WI38 (cell line): ENCODE data around the gene ERO1B.

Source experiments
- H3K4me3 ChIP-seq: 2 replicates; pipeline ENCODE4 v1.5.1; 2011; ENCODE audit warnings: low read depth, mild to moderate bottlenecking, control low read depth, low read length
- TF ChIP-seq, protein P1 (sequence below): IDR thresholded peaks from 2 replicates; pipeline ENCODE4 v1.5.1; 2012; ENCODE audit warnings: low read depth, mild to moderate bottlenecking, control low read depth, low read length

The ERO1B gene

DNA sequence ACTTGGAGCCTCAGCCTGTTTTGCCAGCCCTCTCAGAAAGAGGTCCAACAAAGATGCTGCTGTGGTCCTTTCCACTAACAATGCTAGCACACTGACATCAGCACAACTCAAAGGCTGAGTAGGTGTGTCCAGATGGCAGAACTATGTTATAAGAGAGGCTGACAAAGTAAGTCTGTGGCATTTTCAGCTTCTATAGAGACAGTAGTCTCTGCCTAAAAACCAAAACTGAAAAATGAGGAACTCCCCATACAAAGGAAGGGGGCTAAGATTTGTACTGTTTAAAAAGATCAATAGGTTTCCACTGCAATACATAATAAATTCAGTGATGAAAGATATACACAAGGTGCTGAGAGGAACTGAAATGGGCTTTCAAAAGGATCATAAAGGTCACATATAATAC is 12.3 kb downstream of the ERO1B start:
- no peak overlapping the region for H3K4me3 ChIP-seq

DNA sequence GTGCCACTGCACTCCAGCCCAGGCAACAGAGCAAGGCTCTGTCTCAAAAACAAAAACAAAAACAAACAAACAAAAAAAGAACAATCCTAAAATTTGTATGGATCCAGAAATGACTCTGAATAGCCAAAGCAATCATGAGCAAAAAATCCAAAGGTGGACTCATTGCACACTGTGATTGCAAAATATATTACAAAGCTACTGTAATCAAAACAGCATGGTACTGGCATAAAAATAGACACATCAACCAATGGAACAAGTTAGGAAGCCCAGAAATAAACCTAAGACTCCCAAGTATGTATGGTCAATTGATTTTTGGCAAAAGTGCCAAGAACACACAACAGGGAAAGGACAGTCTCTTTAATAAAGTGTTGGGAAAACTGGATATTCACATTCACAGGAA is 19.9 kb downstream of the ERO1B start:
- H3K4me3 ChIP-seq = no peak overlapping the region
- TF ChIP-seq, protein P1, sequence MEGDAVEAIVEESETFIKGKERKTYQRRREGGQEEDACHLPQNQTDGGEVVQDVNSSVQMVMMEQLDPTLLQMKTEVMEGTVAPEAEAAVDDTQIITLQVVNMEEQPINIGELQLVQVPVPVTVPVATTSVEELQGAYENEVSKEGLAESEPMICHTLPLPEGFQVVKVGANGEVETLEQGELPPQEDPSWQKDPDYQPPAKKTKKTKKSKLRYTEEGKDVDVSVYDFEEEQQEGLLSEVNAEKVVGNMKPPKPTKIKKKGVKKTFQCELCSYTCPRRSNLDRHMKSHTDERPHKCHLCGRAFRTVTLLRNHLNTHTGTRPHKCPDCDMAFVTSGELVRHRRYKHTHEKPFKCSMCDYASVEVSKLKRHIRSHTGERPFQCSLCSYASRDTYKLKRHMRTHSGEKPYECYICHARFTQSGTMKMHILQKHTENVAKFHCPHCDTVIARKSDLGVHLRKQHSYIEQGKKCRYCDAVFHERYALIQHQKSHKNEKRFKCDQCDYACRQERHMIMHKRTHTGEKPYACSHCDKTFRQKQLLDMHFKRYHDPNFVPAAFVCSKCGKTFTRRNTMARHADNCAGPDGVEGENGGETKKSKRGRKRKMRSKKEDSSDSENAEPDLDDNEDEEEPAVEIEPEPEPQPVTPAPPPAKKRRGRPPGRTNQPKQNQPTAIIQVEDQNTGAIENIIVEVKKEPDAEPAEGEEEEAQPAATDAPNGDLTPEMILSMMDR = no peak

More for the DNA sequence above, 12.3 kb downstream of the ERO1B start:
- TF ChIP-seq, protein P1 = no peak

DNA sequence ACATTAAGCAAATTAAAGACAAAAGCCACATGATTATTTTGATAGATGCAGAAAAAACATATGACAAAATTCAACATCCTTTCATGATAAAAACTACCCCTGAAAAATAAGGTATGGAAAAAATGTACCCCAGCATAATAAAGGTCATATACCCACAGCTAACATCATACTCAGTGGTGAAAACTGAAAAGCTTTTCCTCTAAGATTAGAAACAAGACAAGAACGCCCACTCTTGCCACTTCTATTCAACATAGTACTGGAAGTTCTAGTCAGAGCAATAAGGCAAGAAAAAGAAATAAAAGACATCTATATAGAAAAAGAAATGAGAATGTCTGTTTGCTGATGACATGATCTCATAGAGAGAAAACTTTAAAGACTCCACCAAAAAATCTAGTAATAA is 20.7 kb downstream of the ERO1B start:
- H3K4me3 ChIP-seq = no peak overlapping the region
- TF ChIP-seq, protein P1 = no peak

- no peak overlapping the region for H3K4me3 ChIP-seq
- TF ChIP-seq, protein P1 = no peak
These were observed 22.7 kb downstream of the ERO1B start for GRCh38 chr1:236259043-236259442.

DNA sequence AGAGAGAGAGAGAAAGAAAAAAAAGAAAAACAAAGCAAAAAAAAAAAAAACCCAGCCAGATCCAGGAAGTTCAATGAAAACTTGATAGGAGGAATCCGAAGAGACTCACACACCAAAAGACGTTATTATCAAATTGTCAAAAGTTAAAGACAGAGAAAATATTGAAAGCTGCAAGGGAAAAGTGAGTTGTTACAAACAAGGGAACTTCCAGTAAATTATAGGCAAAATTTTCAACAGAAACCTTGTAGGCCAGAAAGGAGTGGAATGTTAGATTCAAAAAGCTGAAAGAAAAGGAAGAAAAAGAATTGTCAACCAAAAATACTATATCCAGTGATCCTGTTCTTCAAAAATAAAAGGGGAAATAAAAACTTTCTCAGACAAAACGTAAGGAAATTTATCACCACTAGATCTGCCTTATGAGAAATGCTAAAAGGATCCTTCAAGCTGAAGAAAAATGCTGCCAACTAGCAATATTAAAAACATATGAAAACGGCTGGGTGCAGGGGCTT is 23.6 kb downstream of the ERO1B start:
- TF ChIP-seq, protein P1 = no peak
- no peak overlapping the region for H3K4me3 ChIP-seq

DNA sequence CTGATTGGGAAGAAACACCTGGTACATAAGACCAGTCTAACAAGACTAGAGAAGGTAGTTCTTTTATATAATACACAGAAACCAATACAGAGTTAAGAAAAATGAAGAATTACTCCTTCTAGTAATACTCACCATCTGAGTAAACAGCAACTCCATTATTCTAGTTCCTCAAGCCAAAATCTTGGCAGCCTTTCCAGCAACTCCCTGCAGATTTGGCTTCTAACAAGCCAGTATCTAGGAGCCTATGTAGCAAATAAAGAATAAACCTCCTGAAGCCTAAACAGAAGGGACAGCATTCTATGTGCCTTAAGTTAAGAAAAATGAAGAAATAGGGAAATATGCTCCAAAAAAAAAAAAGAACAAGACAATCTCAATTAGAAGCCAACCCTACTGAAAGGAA is 24.5 kb downstream of the ERO1B start:
- TF ChIP-seq, protein P1 = no peak

GRCh38 chr1:236253918-236254637 is 27.7 kb downstream of the ERO1B start:
- no peak overlapping the region for H3K4me3 ChIP-seq
- TF ChIP-seq, protein P1 = no peak

More for the DNA sequence above, 24.5 kb downstream of the ERO1B start:
- no peak overlapping the region for H3K4me3 ChIP-seq
